Mesenchymal stem cell (in vitro differentiated cells and primary cell): Measurements from ENCODE around the gene ZNF165.

Experiments used
- DNase-seq: peaks from one replicate; pipeline ENCODE4 v3.0.0-alpha.2; 2013
- H2AFZ ChIP-seq: one replicate; pipeline ENCODE4 v1.6.1; 2013; ENCODE audit warnings: low read depth, mild to moderate bottlenecking, control low read depth, inconsistent platforms, low read length, moderate library complexity
- H2AK5ac ChIP-seq: 2 replicates; pipeline ENCODE4 v1.6.1; 2013; ENCODE audit warnings: low read length, moderate library complexity, mild to moderate bottlenecking, inconsistent platforms; ENCODE audit not compliant: severe bottlenecking
- H2BK120ac ChIP-seq: one replicate; pipeline ENCODE4 v1.6.1; 2013; ENCODE audit warnings: low read depth, mild to moderate bottlenecking, inconsistent platforms, low read length, moderate library complexity
- H2BK12ac ChIP-seq, 2 experiments: one replicate each; pipeline ENCODE4 v1.6.1; 2013; ENCODE audit warnings: inconsistent platforms in 2 of 2, low read length in 2 of 2, mild to moderate bottlenecking in 2 of 2, moderate library complexity in 2 of 2, control low read depth in 1 of 2
- H2BK15ac ChIP-seq: one replicate; pipeline ENCODE4 v1.6.1; 2013; ENCODE audit warnings: mild to moderate bottlenecking, low read depth, inconsistent platforms; ENCODE audit not compliant: poor library complexity, severe bottlenecking
- H2BK5ac ChIP-seq: 2 replicates; pipeline ENCODE4 v1.6.1; 2013; ENCODE audit warnings: low read depth, mild to moderate bottlenecking, low read length, control low read depth, inconsistent platforms; ENCODE audit not compliant: poor library complexity, severe bottlenecking
- H3K14ac ChIP-seq, 2 experiments: one replicate each; pipeline ENCODE4 v1.6.1; 2013; ENCODE audit warnings: inconsistent platforms in 2 of 2, low read length in 2 of 2, control low read depth in 1 of 2, mild to moderate bottlenecking in 1 of 2, moderate library complexity in 1 of 2
- H3K18ac ChIP-seq, 2 experiments: one replicate each; pipeline ENCODE4 v1.6.1; 2013; ENCODE audit warnings: inconsistent platforms in 2 of 2, low read length in 2 of 2, control low read depth in 1 of 2, low read depth in 1 of 2, mild to moderate bottlenecking in 1 of 2
- H3K23ac ChIP-seq, 2 experiments: one replicate each; pipeline ENCODE4 v1.6.1; 2013; ENCODE audit warnings: inconsistent platforms in 2 of 2, low read length in 2 of 2, mild to moderate bottlenecking in 2 of 2, moderate library complexity in 2 of 2, control low read depth in 1 of 2
- H3K27ac ChIP-seq: 2 replicates; pipeline ENCODE4 v1.5.1; 2013; ENCODE audit warnings: mild to moderate bottlenecking, moderate library complexity, low read length, control low read depth, inconsistent platforms; ENCODE audit not compliant: poor library complexity, severe bottlenecking
- H3K27me3 ChIP-seq, 2 experiments: 2 replicates each; pipeline versions ENCODE4 v1.6.1 to v1.7.0; 2013; ENCODE audit warnings: low read length in 2 of 2, mild to moderate bottlenecking in 2 of 2, moderate library complexity in 2 of 2, control low read depth in 1 of 2, inconsistent platforms in 1 of 2; ENCODE audit not compliant: control insufficient read depth in 1 of 2, insufficient read depth in 1 of 2
- H3K36me3 ChIP-seq, 2 experiments: 2 replicates each; pipeline versions ENCODE4 v1.6.1 to v1.7.0; 2013; ENCODE audit warnings: low read length in 2 of 2, control low read depth in 1 of 2, inconsistent platforms in 1 of 2, low read depth in 1 of 2, mild to moderate bottlenecking in 1 of 2; ENCODE audit not compliant: insufficient read depth in 2 of 2, control insufficient read depth in 1 of 2
- H3K4ac ChIP-seq, 2 experiments: one replicate each; pipeline ENCODE4 v1.6.1; 2013; ENCODE audit warnings: inconsistent platforms in 2 of 2, low read length in 2 of 2, mild to moderate bottlenecking in 2 of 2, moderate library complexity in 2 of 2, control low read depth in 1 of 2, low read depth in 1 of 2
- H3K4me1 ChIP-seq: 2 replicates; pipeline ENCODE4 v1.6.1; 2013; ENCODE audit warnings: low read depth, low read length, control low read depth; ENCODE audit not compliant: control insufficient read depth, insufficient read depth
- H3K4me2 ChIP-seq: 2 replicates; pipeline ENCODE4 v1.6.1; 2013; ENCODE audit warnings: low read length, mild to moderate bottlenecking, inconsistent platforms; ENCODE audit not compliant: poor library complexity, severe bottlenecking
- H3K4me3 ChIP-seq, 2 experiments: 2 replicates each; pipeline versions ENCODE4 v1.5.1 to v1.7.0; 2013; ENCODE audit warnings: low read length in 2 of 2, mild to moderate bottlenecking in 2 of 2, control low read depth in 1 of 2, low read depth in 1 of 2; ENCODE audit not compliant: insufficient read depth in 1 of 2
- H3K79me1 ChIP-seq: replicated peaks from 2 replicates; pipeline ENCODE4 v1.6.1; 2013; ENCODE audit warnings: mild to moderate bottlenecking, control low read depth, low read length, inconsistent platforms; ENCODE audit not compliant: poor library complexity, severe bottlenecking
- H3K9ac ChIP-seq: 2 replicates; pipeline ENCODE4 v1.7.0; 2013; ENCODE audit warnings: mild to moderate bottlenecking, low read length, moderate library complexity
- H3K9me3 ChIP-seq: 2 replicates; pipeline ENCODE4 v1.7.0; 2013; ENCODE audit warnings: mild to moderate bottlenecking, low read length; ENCODE audit not compliant: control insufficient read depth
- H4K8ac ChIP-seq: one replicate; pipeline ENCODE4 v1.6.1; 2013; ENCODE audit warnings: inconsistent platforms, mild to moderate bottlenecking, low read length, moderate library complexity
- H4K91ac ChIP-seq: one replicate; pipeline ENCODE4 v1.6.1; 2013; ENCODE audit warnings: mild to moderate bottlenecking, low read length, inconsistent platforms
- WGBS: methylation state at CpG from one replicate; pipeline ENCODE4 v1.1.7; 2013; ENCODE audit warnings: mixed read lengths; 5-methylcytosine and 5-hydroxymethylcytosine counted together

ZNF165 gene

DNA sequence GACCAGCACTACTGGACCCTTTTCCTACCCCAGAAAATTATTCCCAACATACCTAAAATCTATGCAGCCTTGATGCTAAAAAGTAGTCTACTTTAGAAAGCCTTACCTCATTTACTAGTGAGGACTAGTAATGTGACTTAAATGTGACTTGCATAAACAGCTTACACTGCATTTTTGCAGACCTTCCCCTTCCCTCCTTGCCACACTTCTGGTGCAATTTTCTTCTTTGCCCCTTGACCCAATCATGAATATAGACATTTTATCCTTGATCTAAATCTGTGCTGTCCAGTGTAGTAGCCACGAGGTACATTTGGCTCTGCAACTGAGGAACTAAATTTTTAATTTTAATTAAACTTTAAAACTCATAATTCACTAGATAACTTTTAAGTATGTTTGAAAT, 54.3 kb downstream of the ZNF165 start:
- Histone ChIP-seq H4K91ac (no peak overlapping the region), H2AFZ (no peak overlapping the region), H3K36me3 (peaks cover 10 to 21% of the 10 kb centered on the region in 2 experiments), H3K4me1 (peaks cover 1% of the 10 kb centered on the region), H3K18ac (no peak overlapping the region), H3K9ac (no peak overlapping the region), H3K79me1 (peaks cover 17% of the 10 kb centered on the region), H2AK5ac (no peak overlapping the region), H2BK15ac (no peak overlapping the region), H3K4me2 (no peak overlapping the region), H3K27me3 (no peaks in the 10 kb centered on the region), H3K23ac (no peak overlapping the region), H2BK120ac (no peak overlapping the region), H2BK5ac (no peak overlapping the region), H4K8ac (no peak overlapping the region), H2BK12ac (no peak overlapping the region), H3K9me3 (no peaks in the 10 kb centered on the region), H3K27ac (no peak overlapping the region), H3K14ac (no peak overlapping the region), H3K4me3 (no peak overlapping the region), H3K4ac (no peak overlapping the region)
- no CpG with 5 or more reads among the region's 1 CpG for WGBS
- peak; percentile 11 for DNase-seq

- Histone ChIP-seq H4K91ac (no peak overlapping the region), H4K8ac (no peak overlapping the region), H3K14ac (no peak overlapping the region), H3K9ac (peak overlapping the region; percentile 95), H3K27ac (no peak overlapping the region), H2BK120ac (no peak overlapping the region), H2BK5ac (no peak overlapping the region), H3K9me3 (no peaks in the 10 kb centered on the region), H3K27me3 (no peaks in the 10 kb centered on the region), H3K4ac (no peak overlapping the region), H2AK5ac (peak overlapping the region; percentile 78), H3K4me1 (peaks cover 1% of the 10 kb centered on the region), H2BK12ac (no peak overlapping the region), H2AFZ (no peak overlapping the region), H3K79me1 (peaks cover 15% of the 10 kb centered on the region), H3K36me3 (peaks cover 10 to 15% of the 10 kb centered on the region in 2 experiments), H3K23ac (no peak overlapping the region), H2BK15ac (no peak overlapping the region), H3K4me3 (peak overlapping the region in 1 of 2 experiments; percentile 95), H3K18ac (no peak overlapping the region), H3K4me2 (peak overlapping the region; percentile 18)
- no peak for DNase-seq
- 53% methylated on average over 3 of the region's 3 CpGs for WGBS
Observed at GRCh38 chr6:28135393-28135792, 55.0 kb downstream of the ZNF165 start.

DNA sequence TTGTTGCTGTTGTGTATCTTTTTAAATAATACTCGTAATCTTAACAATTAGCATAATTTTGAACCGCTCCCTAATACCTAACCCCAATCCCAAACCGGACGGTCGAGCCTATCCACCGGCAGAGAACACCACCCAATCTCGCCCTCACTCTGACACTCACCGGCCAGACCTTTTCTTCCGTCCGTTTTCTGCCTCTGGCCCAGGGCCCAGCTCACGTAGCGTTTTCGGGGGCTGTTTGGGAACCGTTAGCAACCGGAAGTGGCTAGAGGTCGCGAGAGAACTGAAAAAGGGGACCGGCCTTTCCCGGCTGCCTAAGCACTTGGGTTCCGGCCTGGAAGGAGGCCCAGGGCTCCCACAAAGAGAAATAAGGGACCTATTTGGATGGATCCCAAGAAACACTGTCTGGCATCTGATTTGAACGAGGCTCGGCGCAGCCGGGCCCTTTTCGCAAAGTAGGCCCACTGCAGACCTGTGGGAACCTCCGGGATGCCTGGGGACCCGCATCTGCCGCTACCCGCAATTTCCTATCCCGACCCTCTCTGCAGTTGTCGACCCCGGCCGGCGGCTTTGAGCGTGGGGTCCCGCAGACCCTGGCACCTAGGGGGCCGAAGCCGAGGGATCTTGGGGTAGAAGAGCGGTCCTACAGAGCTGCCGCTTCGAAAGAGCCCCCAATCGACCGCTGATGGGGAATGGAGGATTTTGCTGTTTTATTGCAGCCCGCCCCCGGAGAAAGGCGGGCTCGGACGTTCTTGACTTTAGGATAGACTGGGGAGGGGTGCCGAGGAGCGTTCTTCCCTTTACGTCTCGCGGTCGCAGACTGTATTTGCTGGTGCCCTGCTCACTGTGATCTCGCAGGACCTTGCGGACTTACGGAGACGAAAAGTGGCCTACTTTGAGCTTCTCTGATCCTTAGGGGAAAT, 56.5 kb downstream of the ZNF165 start:
- Histone ChIP-seq H3K9ac (peak overlapping the region; percentile 95), H3K23ac (no peak overlapping the region), H3K14ac (no peak overlapping the region), H2BK12ac (no peak overlapping the region), H3K79me1 (peaks cover 11% of the 10 kb centered on the region), H4K8ac (peak overlapping the region; percentile 97), H3K4me2 (peak overlapping the region; percentile 85), H3K4me1 (peaks cover 1% of the 10 kb centered on the region), H4K91ac (peak overlapping the region; percentile 82), H3K36me3 (peaks cover 10 to 12% of the 10 kb centered on the region in 2 experiments), H3K4me3 (peak overlapping the region; percentile 67 to 95), H2BK15ac (peak overlapping the region; percentile 96), H2BK5ac (peak overlapping the region; percentile 63), H3K9me3 (no peaks in the 10 kb centered on the region), H3K18ac (peak overlapping the region; percentile 54 to 99), H2AFZ (peak overlapping the region; percentile 75), H2BK120ac (peak overlapping the region; percentile 77), H3K27me3 (no peaks in the 10 kb centered on the region), H3K4ac (peak overlapping the region; percentile 84 to 96), H2AK5ac (peak overlapping the region; percentile 13), H3K27ac (peak overlapping the region; percentile 90)
- under 1% methylated on average over 56 of the region's 58 CpGs for WGBS
- peak; percentile 96 for DNase-seq

DNA sequence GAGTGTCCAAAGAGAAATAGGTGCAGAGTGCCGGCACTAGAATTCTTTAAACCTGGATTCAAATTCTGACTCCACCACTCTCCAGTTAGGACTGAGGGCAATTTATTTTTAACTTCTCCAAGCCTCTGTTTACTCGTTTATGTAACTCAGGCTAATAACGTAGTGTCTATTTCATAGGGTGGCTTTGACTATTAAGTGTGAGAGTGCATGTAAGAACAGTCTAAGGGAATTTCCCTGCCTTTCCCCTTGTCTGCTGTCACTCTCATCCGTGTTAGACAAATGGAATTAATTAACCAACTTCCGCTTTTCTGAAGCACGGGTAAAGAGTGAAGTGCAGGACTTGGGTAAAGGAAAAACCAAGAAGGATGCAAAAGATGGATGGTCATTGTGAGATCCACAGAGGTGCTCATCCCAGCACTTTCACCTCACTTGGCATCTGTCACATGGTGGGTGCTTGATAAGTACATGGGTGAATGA, 57.2 kb downstream of the ZNF165 start:
- Histone ChIP-seq H2BK120ac (no peak overlapping the region), H3K14ac (no peak overlapping the region), H2AFZ (peak overlapping the region; percentile 75), H3K27me3 (no peaks in the 10 kb centered on the region), H3K4me2 (peak overlapping the region; percentile 85), H4K8ac (peak overlapping the region; percentile 97), H2BK12ac (no peak overlapping the region), H3K9me3 (no peaks in the 10 kb centered on the region), H3K4ac (no peak overlapping the region), H3K4me3 (peak overlapping the region; percentile 67 to 95), H3K18ac (peak overlapping the region in 1 of 2 experiments; percentile 99), H4K91ac (no peak overlapping the region), H3K79me1 (peaks cover 9% of the 10 kb centered on the region), H2BK5ac (no peak overlapping the region), H3K23ac (no peak overlapping the region), H2AK5ac (no peak overlapping the region), H3K9ac (peak overlapping the region; percentile 95), H3K27ac (peak overlapping the region; percentile 90), H2BK15ac (no peak overlapping the region), H3K36me3 (peaks cover 8 to 11% of the 10 kb centered on the region in 2 experiments), H3K4me1 (peaks cover 1% of the 10 kb centered on the region)
- WGBS, result 5% methylated on average over 5 of the region's 6 CpGs
- DNase-seq, result peak; percentile 66
